22Rv1 (cell line): Measurements from ENCODE around the gene CDH15.

Source experiments
- CTCF ChIP-seq: fragments of 450-650 bp; IDR thresholded peaks from 2 replicates; pipeline ENCODE4 v1.5.1; 2017; ENCODE audit warnings: mild to moderate bottlenecking
- ZFX ChIP-seq: fragments of 450-650 bp; IDR thresholded peaks from 2 replicates; pipeline ENCODE4 v1.6.1; 2017; ENCODE audit warnings: antibody characterized with exemption, borderline replicate concordance

- TF ChIP-seq ZFX = no peak
- no peak for TF ChIP-seq CTCF
Observed at GRCh38 chr16:89133457-89134127, 38.0 kb upstream of the CDH15 start.
